ENCODE results near the gene ZCCHC7.
"Not testable (repeated sequence)": the region's sequence is repeated elsewhere in the genome, so short reads cannot be mapped to it uniquely, and the experiment has no call there.

ZCCHC7 gene

GRCh38 chr9:37120843-37121335, 515 bp downstream of the ZCCHC7 start:
- DNase-seq (ENCODE audit: low read depth in 4 of 4, low spot score in 1 of 4) = not testable (repeated sequence)

GRCh38 chr9:37121881-37122280, 1.5 kb downstream of the ZCCHC7 start:
- DNase-seq (ENCODE audit: low read depth in 4 of 4, low spot score in 1 of 4) = no peak

- no peak for DNase-seq (ENCODE audit: low read depth in 4 of 4, low spot score in 1 of 4)
These were observed 5.9 kb downstream of the ZCCHC7 start for GRCh38 chr9:37126214-37126788.

GRCh38 chr9:37127018-37127417, 6.6 kb downstream of the ZCCHC7 start:
- DNase-seq (ENCODE audit: low read depth in 4 of 4, low spot score in 1 of 4) = no peak

- DNase-seq (ENCODE audit: low read depth in 4 of 4, low spot score in 1 of 4) = no peak
These were observed 7.7 kb downstream of the ZCCHC7 start for GRCh38 chr9:37128051-37128450.

- DNase-seq (ENCODE audit: low read depth in 4 of 4, low spot score in 1 of 4) = no peak
These were observed 13.8 kb downstream of the ZCCHC7 start for GRCh38 chr9:37134166-37134565.

GRCh38 chr9:37141015-37141414, 20.6 kb downstream of the ZCCHC7 start:
- no peak for DNase-seq (ENCODE audit: low read depth in 4 of 4, low spot score in 1 of 4)

- no peak for DNase-seq (ENCODE audit: low read depth in 4 of 4, low spot score in 1 of 4)
These were observed 24.4 kb downstream of the ZCCHC7 start for GRCh38 chr9:37144762-37145161.

GRCh38 chr9:37146410-37146809, 26.0 kb downstream of the ZCCHC7 start:
- DNase-seq (ENCODE audit: low read depth in 4 of 4, low spot score in 1 of 4) = no peak

GRCh38 chr9:37148181-37148580, 27.8 kb downstream of the ZCCHC7 start:
- no peak for DNase-seq (ENCODE audit: low read depth in 4 of 4, low spot score in 1 of 4)

- DNase-seq (ENCODE audit: low read depth in 4 of 4, low spot score in 1 of 4) = no peak
These were observed 29.4 kb downstream of the ZCCHC7 start for GRCh38 chr9:37149666-37150308.

GRCh38 chr9:37150415-37150814, 30.0 kb downstream of the ZCCHC7 start:
- no peak for DNase-seq (ENCODE audit: low read depth in 4 of 4, low spot score in 1 of 4)

- DNase-seq (ENCODE audit: low read depth in 4 of 4, low spot score in 1 of 4) = no peak
These were observed 31.4 kb downstream of the ZCCHC7 start for GRCh38 chr9:37151812-37152211.

GRCh38 chr9:37152365-37152764, 32.0 kb downstream of the ZCCHC7 start:
- DNase-seq (ENCODE audit: low read depth in 4 of 4, low spot score in 1 of 4) = no peak

- no peak for DNase-seq (ENCODE audit: low read depth in 4 of 4, low spot score in 1 of 4)
These were observed 35.2 kb downstream of the ZCCHC7 start for GRCh38 chr9:37155601-37156000.

GRCh38 chr9:37156205-37156604, 35.8 kb downstream of the ZCCHC7 start:
- no peak for DNase-seq (ENCODE audit: low read depth in 4 of 4, low spot score in 1 of 4)

- no peak for DNase-seq (ENCODE audit: low read depth in 4 of 4, low spot score in 1 of 4)
These were observed 36.5 kb downstream of the ZCCHC7 start for GRCh38 chr9:37156781-37157356.

GRCh38 chr9:37157726-37158377, 37.5 kb downstream of the ZCCHC7 start:
- no peak for DNase-seq (ENCODE audit: low read depth in 4 of 4, low spot score in 1 of 4)

GRCh38 chr9:37163299-37163698, 42.9 kb downstream of the ZCCHC7 start:
- DNase-seq (ENCODE audit: low read depth in 4 of 4, low spot score in 1 of 4) = no peak

GRCh38 chr9:37164335-37164734, 44.0 kb downstream of the ZCCHC7 start:
- DNase-seq (ENCODE audit: low read depth in 4 of 4, low spot score in 1 of 4) = not testable (repeated sequence)

GRCh38 chr9:37165644-37166043, 45.3 kb downstream of the ZCCHC7 start:
- DNase-seq (ENCODE audit: low read depth in 4 of 4, low spot score in 1 of 4) = no peak

- no peak for DNase-seq (ENCODE audit: low read depth in 4 of 4, low spot score in 1 of 4)
These were observed 47.2 kb downstream of the ZCCHC7 start for GRCh38 chr9:37167456-37168047.

All from stimulated activated CD4-positive, alpha-beta T cell treated with anti-CD3 and anti-CD28 coated beads, Interleukin-1b, Interleukin-23, amount 100 ng/mL, for 24 hours (primary cell).